ENCODE results near the gene OSBP2.

OSBP2 gene

DNA sequence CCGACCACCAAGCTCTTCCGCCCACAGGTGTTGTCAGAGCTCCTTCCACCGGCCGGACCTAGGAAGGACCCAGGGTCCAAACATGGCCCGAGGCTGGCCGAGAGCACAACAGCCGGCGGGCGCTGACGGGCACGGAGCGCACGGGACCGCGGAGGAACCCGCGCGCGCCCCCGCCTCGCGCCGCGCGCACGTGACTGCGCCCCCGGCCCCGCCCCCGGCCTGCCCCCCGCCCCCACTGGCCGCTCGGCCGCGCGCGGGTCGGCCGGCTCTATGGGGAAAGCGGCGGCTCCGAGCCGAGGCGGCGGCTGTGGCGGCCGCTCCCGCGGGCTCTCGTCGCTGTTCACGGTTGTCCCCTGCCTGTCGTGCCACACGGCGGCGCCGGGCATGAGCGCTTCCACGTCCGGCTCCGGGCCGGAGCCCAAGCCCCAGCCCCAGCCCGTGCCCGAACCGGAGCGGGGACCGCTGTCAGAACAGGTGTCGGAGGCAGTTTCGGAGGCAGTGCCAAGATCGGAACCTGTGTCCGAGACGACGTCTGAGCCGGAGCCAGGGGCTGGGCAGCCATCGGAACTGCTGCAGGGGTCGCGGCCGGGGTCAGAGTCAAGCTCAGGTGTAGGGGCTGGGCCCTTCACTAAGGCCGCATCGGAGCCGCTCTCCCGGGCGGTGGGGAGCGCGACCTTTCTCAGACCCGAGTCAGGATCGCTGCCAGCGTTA is at the start of gene OSBP2:
TSS of gene OSBP2 (plus strand) at position 235 of the 711 bp plus-strand sequence. CDS start at position 271, 36 bp downstream.
- H3K4me3 ChIP-seq (ENCODE audit: low read depth, low read length): peak within 1 kb of the TSS; percentile 29
- TF ChIP-seq, protein P1, sequence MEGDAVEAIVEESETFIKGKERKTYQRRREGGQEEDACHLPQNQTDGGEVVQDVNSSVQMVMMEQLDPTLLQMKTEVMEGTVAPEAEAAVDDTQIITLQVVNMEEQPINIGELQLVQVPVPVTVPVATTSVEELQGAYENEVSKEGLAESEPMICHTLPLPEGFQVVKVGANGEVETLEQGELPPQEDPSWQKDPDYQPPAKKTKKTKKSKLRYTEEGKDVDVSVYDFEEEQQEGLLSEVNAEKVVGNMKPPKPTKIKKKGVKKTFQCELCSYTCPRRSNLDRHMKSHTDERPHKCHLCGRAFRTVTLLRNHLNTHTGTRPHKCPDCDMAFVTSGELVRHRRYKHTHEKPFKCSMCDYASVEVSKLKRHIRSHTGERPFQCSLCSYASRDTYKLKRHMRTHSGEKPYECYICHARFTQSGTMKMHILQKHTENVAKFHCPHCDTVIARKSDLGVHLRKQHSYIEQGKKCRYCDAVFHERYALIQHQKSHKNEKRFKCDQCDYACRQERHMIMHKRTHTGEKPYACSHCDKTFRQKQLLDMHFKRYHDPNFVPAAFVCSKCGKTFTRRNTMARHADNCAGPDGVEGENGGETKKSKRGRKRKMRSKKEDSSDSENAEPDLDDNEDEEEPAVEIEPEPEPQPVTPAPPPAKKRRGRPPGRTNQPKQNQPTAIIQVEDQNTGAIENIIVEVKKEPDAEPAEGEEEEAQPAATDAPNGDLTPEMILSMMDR (IDR thresholded peaks at IDR 0.05; ENCODE audit: borderline replicate concordance, insufficient read depth, low read depth, low read length): 0 out of 2 replicates have a peak, but pooled peaks have one; percentile 17

GRCh38 chr22:30646518-30647160 is 48.0 kb upstream of the OSBP2 start:
- TF ChIP-seq, protein P1 (IDR thresholded peaks at IDR 0.05; ENCODE audit: borderline replicate concordance, insufficient read depth, low read depth, low read length): no peak
- no peak overlapping the region for H3K4me3 ChIP-seq (ENCODE audit: low read depth, low read length)

- TF ChIP-seq, protein P1 (IDR thresholded peaks at IDR 0.05; ENCODE audit: borderline replicate concordance, insufficient read depth, low read depth, low read length): no peak
- H3K4me3 ChIP-seq (ENCODE audit: low read depth, low read length): no peak overlapping the region
These were observed 47.1 kb upstream of the OSBP2 start for GRCh38 chr22:30647536-30647935.

- H3K4me3 ChIP-seq (ENCODE audit: low read depth, low read length): no peak overlapping the region
- TF ChIP-seq, protein P1 (IDR thresholded peaks at IDR 0.05; ENCODE audit: borderline replicate concordance, insufficient read depth, low read depth, low read length): no peak
These were observed 45.8 kb upstream of the OSBP2 start for GRCh38 chr22:30648825-30649224.

DNA sequence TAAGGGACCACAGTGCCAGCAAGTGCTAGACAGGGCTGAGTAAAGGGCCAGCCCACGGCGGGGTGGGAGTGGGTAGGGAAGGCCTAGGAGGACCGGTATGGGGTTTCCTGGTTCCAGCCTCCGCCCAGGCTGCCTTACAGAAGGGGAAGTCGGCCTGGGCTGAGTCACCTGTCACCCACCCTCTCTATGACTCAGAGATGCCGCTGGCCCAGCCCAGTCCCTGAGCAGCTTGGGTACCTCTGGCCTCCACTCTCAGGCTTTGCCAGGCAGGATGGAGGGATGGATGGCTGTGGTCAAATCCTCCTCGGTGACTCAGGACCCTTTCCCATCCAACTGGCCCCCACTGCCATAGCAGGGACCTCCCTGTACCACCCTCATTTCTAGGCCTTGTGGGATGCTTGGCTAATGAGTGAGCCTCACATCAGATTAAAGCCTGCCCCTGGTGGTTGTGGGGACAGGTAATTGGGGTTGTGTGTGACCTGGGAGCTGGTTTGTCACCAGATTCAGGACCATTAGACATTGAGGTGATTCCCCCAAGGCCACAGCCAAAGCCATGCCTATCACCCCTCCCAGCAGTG is 45.2 kb upstream of the OSBP2 start:
- TF ChIP-seq, protein P1 (IDR thresholded peaks at IDR 0.05; ENCODE audit: borderline replicate concordance, insufficient read depth, low read depth, low read length): no peak
- H3K4me3 ChIP-seq (ENCODE audit: low read depth, low read length): no peak overlapping the region

- no peak overlapping the region for H3K4me3 ChIP-seq (ENCODE audit: low read depth, low read length)
- TF ChIP-seq, protein P1 (IDR thresholded peaks at IDR 0.05; ENCODE audit: borderline replicate concordance, insufficient read depth, low read depth, low read length): no peak
These were observed 44.1 kb upstream of the OSBP2 start for GRCh38 chr22:30650508-30651116.
